Liver (tissue), 9 donors: ENCODE results near the gene FRK. TPM values are rescaled to one million over a fixed set of nuclear protein-coding genes. Genes with fewer than 3 reads are reported as not detected.

ENCODE experiments used
- DNase-seq: peaks from one replicate; pipeline ENCODE4 v3.0.0-alpha.2; 2017; ENCODE audit warnings: low spot score
- H3K27ac ChIP-seq, 2 donors: one replicate each; pipeline ENCODE4 v1.7.0; 2013; ENCODE audit warnings: inconsistent platforms in 2 of 2, low read length in 2 of 2, control low read depth in 1 of 2, low read depth in 1 of 2, mild to moderate bottlenecking in 1 of 2
- H3K27me3 ChIP-seq, 4 donors: one replicate each; pipeline versions ENCODE4 v1.6.1 to v1.7.0; 2013; ENCODE audit warnings: low read length in 3 of 4, inconsistent platforms in 1 of 4, mild to moderate bottlenecking in 1 of 4, moderate library complexity in 1 of 4; ENCODE audit not compliant: control insufficient read depth in 4 of 4, insufficient read depth in 4 of 4
- H3K36me3 ChIP-seq, 4 donors: one replicate each; pipeline versions ENCODE4 v1.6.1 to v1.7.0; 2013; ENCODE audit warnings: low read length in 3 of 4, mild to moderate bottlenecking in 3 of 4, low read depth in 1 of 4, moderate library complexity in 1 of 4; ENCODE audit not compliant: control insufficient read depth in 4 of 4, insufficient read depth in 3 of 4
- H3K4me1 ChIP-seq, 4 donors: one replicate each; pipeline versions ENCODE4 v1.6.1 to v1.7.0; 2013; ENCODE audit warnings: low read length in 3 of 4, mild to moderate bottlenecking in 3 of 4, moderate library complexity in 1 of 4; ENCODE audit not compliant: control insufficient read depth in 4 of 4, insufficient read depth in 4 of 4
- H3K4me3 ChIP-seq, 3 donors: one replicate each; pipeline versions ENCODE4 v1.6.1 to v1.7.0; 2013; ENCODE audit warnings: low read length in 3 of 3, control low read depth in 1 of 3, low read depth in 1 of 3, mild to moderate bottlenecking in 1 of 3
- H3K9ac ChIP-seq, 2 donors: one replicate each; pipeline ENCODE4 v1.7.0; 2013; ENCODE audit warnings: low read length in 2 of 2, mild to moderate bottlenecking in 2 of 2, moderate library complexity in 2 of 2, control low read depth in 1 of 2, low read depth in 1 of 2
- H3K9me3 ChIP-seq, 4 donors: one replicate each; pipeline versions ENCODE4 v1.6.1 to v1.7.0; 2013; ENCODE audit warnings: low read length in 3 of 4; ENCODE audit not compliant: control insufficient read depth in 4 of 4
- ATF3 ChIP-seq: IDR thresholded peaks from 2 replicates; pipeline ENCODE4 v1.6.1; 2016; ENCODE audit warnings: antibody characterized with exemption
- CTCF ChIP-seq: fragments of 150-350 bp; IDR thresholded peaks from 2 replicates; pipeline ENCODE4 v1.5.1; 2017; ENCODE audit warnings: improper control_type of control experiment, low read depth, low read length; ENCODE audit not compliant: missing input control
- EGR1 ChIP-seq, 2 donors: IDR thresholded peaks; 2 replicates each; pipeline ENCODE4 v1.6.1; 2016 to 2018; ENCODE audit warnings: antibody characterized with exemption in 2 of 2, low read depth in 2 of 2
- FOXA1 ChIP-seq: IDR thresholded peaks from 2 replicates; pipeline ENCODE4 v1.6.1; 2016; ENCODE audit warnings: antibody characterized with exemption
- FOXA2 ChIP-seq: IDR thresholded peaks from 2 replicates; pipeline ENCODE4 v1.6.1; 2016; ENCODE audit warnings: antibody characterized with exemption
- GABPA ChIP-seq, 2 donors: IDR thresholded peaks in 1 of 2; conservative IDR thresholded peaks in 1 of 2; 2 replicates each; pipeline ENCODE4 v1.6.1; 2016; ENCODE audit warnings: antibody characterized with exemption in 2 of 2, mild to moderate bottlenecking in 1 of 2, moderate library complexity in 1 of 2
- HNF4A ChIP-seq, 2 donors: conservative IDR thresholded peaks; 2 replicates each; pipeline ENCODE4 v1.6.1; 2016; ENCODE audit warnings: antibody characterized with exemption in 2 of 2, mild to moderate bottlenecking in 2 of 2
- HNF4G ChIP-seq: IDR thresholded peaks from 2 replicates; pipeline ENCODE4 v1.6.1; 2016; ENCODE audit warnings: antibody characterized with exemption
- JUND ChIP-seq, 2 donors: IDR thresholded peaks; 2 replicates each; pipeline ENCODE4 v1.6.1; 2016; ENCODE audit warnings: antibody characterized with exemption in 2 of 2
- NR2F2 ChIP-seq: IDR thresholded peaks from 2 replicates; pipeline ENCODE4 v1.6.1; 2016; ENCODE audit warnings: antibody characterized with exemption
- RAD21 ChIP-seq, 2 donors: IDR thresholded peaks; 2 replicates each; pipeline ENCODE4 v1.6.1; 2016; ENCODE audit warnings: antibody characterized with exemption in 2 of 2, mild to moderate bottlenecking in 2 of 2
- REST ChIP-seq: IDR thresholded peaks from 2 replicates; pipeline ENCODE4 v1.6.1; 2016; ENCODE audit warnings: antibody characterized with exemption, mild to moderate bottlenecking
- RXRA ChIP-seq, 2 donors: IDR thresholded peaks; 2 replicates each; pipeline ENCODE4 v1.6.1; 2017 to 2018; ENCODE audit warnings: antibody characterized with exemption in 2 of 2, mild to moderate bottlenecking in 1 of 2
- SP1 ChIP-seq: IDR thresholded peaks from 2 replicates; pipeline ENCODE4 v1.6.1; 2018; ENCODE audit warnings: antibody characterized with exemption, mild to moderate bottlenecking
- TAF1 ChIP-seq: conservative IDR thresholded peaks from 2 replicates; pipeline ENCODE4 v1.6.1; 2016; ENCODE audit warnings: antibody characterized with exemption, mild to moderate bottlenecking
- YY1 ChIP-seq: IDR thresholded peaks from 2 replicates; pipeline ENCODE4 v1.6.1; 2016; ENCODE audit warnings: antibody characterized with exemption, mild to moderate bottlenecking
- WGBS: extraction: QIAGEN DNeasy Blood & Tissue Kit; methylation state at CpG from one replicate; pipeline ENCODE4 v1.1.7; 2013; 5-methylcytosine and 5-hydroxymethylcytosine counted together
- polyA plus RNA-seq, 2 donors: library from polyadenylated mRNA; stranded (reverse) in 1 of 2; unstranded in 1 of 2; fragments of 200-250 nt in 1 of 2; fragments of >200 nt in 1 of 2; fragmentation: Nextera tagmentation in 1 of 2; extraction: Ambion mirVana in 1 of 2; gene quantifications; one replicate each; pipeline versions ENCODE4 v1.2.1 to v1.2.3, GENCODE V29; 2013 to 2015
- total RNA-seq, 2 donors: library from RNA; depleted of rRNA; stranded (reverse); fragments of >200 nt; gene quantifications; one replicate each; pipeline ENCODE4 v1.2.3, GENCODE V29; 2014
- TF ChIP-seq, protein P1 (sequence below): IDR thresholded peaks from 2 replicates; pipeline ENCODE4 v1.6.1; 2016; ENCODE audit warnings: antibody characterized with exemption
- donor health status: healthy.
- donor health status: healthy.
- donor health status: healthy.
- donor health status: healthy.
- donor health status: healthy.

FRK gene
- total and polyA plus RNA-seq, 4 donors = 3.6 to 26.8 (median 5.3) TPM

- Histone ChIP-seq H3K27me3 (no peaks in the 10 kb centered on the region), H3K9ac (no peak overlapping the region), H3K36me3 (no peaks in the 10 kb centered on the region), H3K4me3 (peak overlapping the region in 2 of 3 donors; percentile 34 to 40), H3K4me1 (peaks cover 4 to 42% (median 17%) of the 10 kb centered on the region in 4 donors), H3K9me3 (no peaks in the 10 kb centered on the region), H3K27ac (no peak overlapping the region)
- no peak for TF ChIP-seq YY1
- TF ChIP-seq FOXA2 = no peak
- TF ChIP-seq JUND (IDR thresholded peaks at IDR 0.05) = no peak
- TF ChIP-seq SP1 = no peak
- TF ChIP-seq ATF3 = no peak
- no peak for TF ChIP-seq RAD21 (IDR thresholded peaks at IDR 0.05)
- no peak for TF ChIP-seq FOXA1
- TF ChIP-seq HNF4G = no peak
- no peak for TF ChIP-seq RXRA (IDR thresholded peaks at IDR 0.05)
- TF ChIP-seq NR2F2 = no peak
- TF ChIP-seq, protein P1, sequence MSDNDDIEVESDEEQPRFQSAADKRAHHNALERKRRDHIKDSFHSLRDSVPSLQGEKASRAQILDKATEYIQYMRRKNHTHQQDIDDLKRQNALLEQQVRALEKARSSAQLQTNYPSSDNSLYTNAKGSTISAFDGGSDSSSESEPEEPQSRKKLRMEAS = no peak
- no peak for TF ChIP-seq HNF4A (conservative IDR thresholded peaks at IDR 0.05)
- TF ChIP-seq CTCF = no peak
- TF ChIP-seq TAF1 = no peak
- TF ChIP-seq GABPA (IDR thresholded peaks at IDR 0.05 in 1 of 2, conservative IDR thresholded peaks at IDR 0.05 in 1 of 2) = no peak
- TF ChIP-seq REST = no peak
- 32% methylated on average over 2 of the region's 2 CpGs for WGBS
- DNase-seq = no peak
These were observed 2.9 kb downstream of the FRK start for GRCh38 chr6:116057766-116058165.

DNA sequence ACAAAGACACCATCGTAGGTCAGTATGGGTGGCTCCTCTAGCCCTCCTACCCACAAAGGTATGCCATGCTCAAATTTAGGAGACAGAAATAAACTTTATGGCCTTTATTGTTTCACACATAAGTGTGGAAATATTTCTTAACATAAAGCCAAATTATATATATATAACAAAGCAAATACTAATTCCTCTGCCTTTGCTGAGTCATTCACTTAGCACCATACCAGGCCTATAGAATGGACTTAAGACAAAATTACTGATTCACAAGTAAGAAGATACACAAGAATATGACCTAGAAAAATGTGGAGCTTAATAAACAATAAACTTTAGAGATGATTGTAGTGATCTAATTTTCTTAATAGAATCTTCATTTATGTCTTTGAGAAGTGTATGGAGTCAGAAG lies 5.2 kb downstream of the FRK start:
- no peaks in the 10 kb centered on the region for H3K9me3 ChIP-seq
- DNase-seq = no peak
- WGBS = 65% methylated on average over 1 of the region's 1 CpG
- H3K9ac ChIP-seq = no peak overlapping the region
- peaks cover 4 to 39% (median 12%) of the 10 kb centered on the region in 4 donors for H3K4me1 ChIP-seq
- no peaks in the 10 kb centered on the region for H3K27me3 ChIP-seq
- H3K27ac ChIP-seq = no peak overlapping the region
- H3K36me3 ChIP-seq = no peaks in the 10 kb centered on the region
- no peak overlapping the region for H3K4me3 ChIP-seq
- TF ChIP-seq EGR1 (IDR thresholded peaks at IDR 0.05; ENCODE audit: low read depth in 2 of 2) (no peak), ATF3 (no peak), GABPA (IDR thresholded peaks at IDR 0.05 in 1 of 2, conservative IDR thresholded peaks at IDR 0.05 in 1 of 2) (no peak)
- TF ChIP-seq, protein P1 = no peak
